ENCODE data around the gene MLH1. TPM values are rescaled to one million over a fixed set of nuclear protein-coding genes. Genes with fewer than 3 reads are reported as not detected.

The MLH1 gene
- total RNA-seq, 4 donors from 2014 or later = 27.9 to 59.0 (median 36.3) TPM

GRCh38 chr3:37025561-37026335 lies 32.4 kb downstream of the MLH1 start:
- Histone ChIP-seq H3K36me3 (peaks cover 32 to 80% (median 59%) of the 10 kb centered on the region in 4 donors), H3K4me3 (no peak overlapping the region), H3K27me3 (no peaks in the 10 kb centered on the region), H3K4me1 (peaks cover 11 to 22% (median 17%) of the 10 kb centered on the region in 4 donors), H3K27ac (replicated peaks in 1 of 4) (no peak overlapping the region), H3K9me3 (no peaks in the 10 kb centered on the region)
- no peak for TF ChIP-seq POLR2AphosphoS5 (IDR thresholded peaks at IDR 0.05)
- no peak for TF ChIP-seq EP300 (IDR thresholded peaks at IDR 0.05)
- WGBS = 98% methylated on average over 3 of the region's 3 CpGs
- DNase-seq (ENCODE audit: extremely low spot score) = no peak
- intact Hi-C loops (cut with DNase I) = loop anchor here (5.0 kb wide), 1 partner anchor 187 kb away; no protein-coding TSS in a partner anchor

GRCh38 chr3:37026851-37027250 lies 33.5 kb downstream of the MLH1 start:
- Histone ChIP-seq H3K9me3 (no peaks in the 10 kb centered on the region), H3K36me3 (peaks cover 22 to 77% (median 48%) of the 10 kb centered on the region in 4 donors), H3K27ac (replicated peaks in 1 of 4) (no peak overlapping the region), H3K27me3 (no peaks in the 10 kb centered on the region), H3K4me1 (peaks cover 22 to 33% (median 26%) of the 10 kb centered on the region in 4 donors), H3K4me3 (no peak overlapping the region)
- intact Hi-C loops (cut with DNase I) = loop anchor here (5.0 kb wide), 1 partner anchor 185 kb away; no protein-coding TSS in a partner anchor
- TF ChIP-seq POLR2AphosphoS5 (IDR thresholded peaks at IDR 0.05) = no peak
- TF ChIP-seq EP300 (IDR thresholded peaks at IDR 0.05) = no peak
- TF ChIP-seq POLR2A (IDR thresholded peaks at IDR 0.05; ENCODE audit: low read depth) = no peak
- TF ChIP-seq CTCF (IDR thresholded peaks at IDR 0.05) = no peak
- 91% methylated on average over 5 of the region's 5 CpGs for WGBS
- no peak for DNase-seq (ENCODE audit: extremely low spot score)

- Histone ChIP-seq H3K36me3 (peaks cover 12 to 73% (median 37%) of the 10 kb centered on the region in 4 donors), H3K27ac (replicated peaks in 1 of 4) (no peak overlapping the region), H3K4me1 (peaks cover 32 to 44% (median 34%) of the 10 kb centered on the region in 4 donors), H3K27me3 (no peaks in the 10 kb centered on the region), H3K4me3 (no peak overlapping the region), H3K9me3 (no peaks in the 10 kb centered on the region)
- intact Hi-C loops (cut with DNase I) = loop anchor here (5.0 kb wide), 1 partner anchor 184 kb away; no protein-coding TSS in a partner anchor
- no peak for DNase-seq (ENCODE audit: extremely low spot score)
- TF ChIP-seq POLR2AphosphoS5 (IDR thresholded peaks at IDR 0.05) (no peak), EP300 (IDR thresholded peaks at IDR 0.05) (no peak)
- 50% methylated on average over 1 of the region's 1 CpG for WGBS
Measured at GRCh38 chr3:37028329-37028728, 35.0 kb downstream of the MLH1 start.

GRCh38 chr3:37029111-37029510 lies 35.8 kb downstream of the MLH1 start:
- intact Hi-C loops (cut with DNase I) = loop anchor here (5.0 kb wide), 1 partner anchor 183 kb away; no protein-coding TSS in a partner anchor
- TF ChIP-seq CTCF (IDR thresholded peaks at IDR 0.05) = no peak
- TF ChIP-seq POLR2AphosphoS5 (IDR thresholded peaks at IDR 0.05) = no peak
- no peak for TF ChIP-seq POLR2A (IDR thresholded peaks at IDR 0.05; ENCODE audit: low read depth)
- no peak for TF ChIP-seq EP300 (IDR thresholded peaks at IDR 0.05)
- 95% methylated on average over 1 of the region's 1 CpG for WGBS
- Histone ChIP-seq H3K27ac (replicated peaks in 1 of 4) (peak overlapping the region in 1 of 4 donors; percentile 60), H3K36me3 (peaks cover 7 to 75% (median 36%) of the 10 kb centered on the region in 4 donors), H3K9me3 (no peaks in the 10 kb centered on the region), H3K4me3 (no peak overlapping the region), H3K27me3 (no peaks in the 10 kb centered on the region), H3K4me1 (peaks cover 32 to 44% (median 34%) of the 10 kb centered on the region in 4 donors)
- DNase-seq (ENCODE audit: extremely low spot score) = no peak

- no peaks in the 10 kb centered on the region for H3K9me3 ChIP-seq
- TF ChIP-seq POLR2AphosphoS5 (IDR thresholded peaks at IDR 0.05) = no peak
- TF ChIP-seq CTCF (IDR thresholded peaks at IDR 0.05) = no peak
- no peak for TF ChIP-seq EP300 (IDR thresholded peaks at IDR 0.05)
- peaks cover 32 to 44% (median 34%) of the 10 kb centered on the region in 4 donors for H3K4me1 ChIP-seq
- H3K27me3 ChIP-seq = no peaks in the 10 kb centered on the region
- peaks cover 7 to 75% (median 37%) of the 10 kb centered on the region in 4 donors for H3K36me3 ChIP-seq
- no peak for DNase-seq (ENCODE audit: extremely low spot score)
- intact Hi-C loops (cut with DNase I) = loop anchor here (5.0 kb wide), 1 partner anchor 183 kb away; no protein-coding TSS in a partner anchor
- peak overlapping the region; percentile 38 to 61 (median 58) for H3K27ac ChIP-seq (replicated peaks in 1 of 4)
- no peak overlapping the region for H3K4me3 ChIP-seq
Measured at GRCh38 chr3:37029516-37030163, 36.3 kb downstream of the MLH1 start.
